GM18519 (cell line): ENCODE measurements around the gene TAS2R3.

Experiments
- ATAC-seq: cut with Tn5 transposase; IDR thresholded peaks from one replicate; pipeline ENCODE4 v1.9.1; 2021; ENCODE audit warnings: mild to moderate bottlenecking, moderate library complexity; ENCODE audit not compliant: unreplicated experiment, low FRiP score

The TAS2R3 gene

DNA sequence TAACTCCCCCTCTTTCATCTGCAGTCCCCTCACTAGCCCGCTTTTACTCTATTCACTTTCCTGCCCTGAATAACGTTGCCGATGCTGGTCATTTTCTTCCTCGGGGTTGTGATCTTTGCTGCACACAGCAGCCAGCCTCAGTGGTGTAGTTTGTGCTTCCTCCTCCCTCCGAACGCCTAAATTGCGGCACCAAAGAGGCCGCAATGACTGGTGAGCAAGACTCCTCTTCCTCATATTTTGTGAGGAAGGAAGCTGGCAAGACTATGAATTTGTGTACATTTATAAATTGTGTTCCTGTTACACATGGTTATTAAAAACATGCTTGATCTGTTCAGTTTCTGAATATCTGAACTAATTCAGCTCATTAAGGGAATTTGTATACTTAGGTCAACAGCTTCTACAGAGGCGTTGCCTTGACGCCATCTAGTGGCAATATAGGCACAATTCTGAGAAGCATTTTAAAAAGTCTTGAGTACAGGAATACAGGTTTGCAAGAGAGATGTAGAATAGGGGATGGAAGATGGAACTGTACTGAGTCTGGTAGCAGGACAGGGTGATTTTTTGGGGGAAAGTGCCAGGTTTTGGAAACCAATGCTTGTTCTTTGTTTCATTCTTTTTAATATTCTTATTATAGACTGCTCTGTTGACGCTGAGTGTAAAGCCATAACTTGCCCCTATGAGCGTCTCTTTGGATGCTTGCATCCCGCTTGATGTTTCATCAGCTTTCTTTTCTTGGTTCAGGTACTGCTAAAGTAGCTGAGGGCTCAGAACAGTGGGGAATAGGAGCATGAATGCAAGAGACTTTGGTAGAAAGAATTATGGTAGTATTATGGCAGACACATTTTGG is 22.0 kb downstream of the TAS2R3 start:
- peak; percentile 77 for ATAC-seq

DNA sequence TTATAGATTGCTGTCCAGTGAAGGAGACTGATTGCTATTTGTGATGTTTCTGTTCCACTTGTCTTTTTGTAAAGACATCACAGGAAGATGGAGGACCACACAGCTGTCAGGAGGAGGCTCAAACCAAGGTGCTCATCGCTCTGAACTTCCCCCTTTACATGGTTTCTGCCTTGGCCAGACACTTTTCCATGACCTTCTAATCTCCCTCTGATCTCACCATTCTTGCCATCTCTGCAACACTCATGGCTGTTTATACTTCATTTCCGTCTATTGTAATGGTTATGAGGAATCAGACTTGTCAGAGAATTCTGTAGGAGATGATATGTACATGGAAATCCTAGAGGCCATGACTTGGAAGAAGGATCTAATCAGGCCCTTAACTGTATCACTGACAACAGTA is 24.4 kb downstream of the TAS2R3 start:
- no peak for ATAC-seq

DNA sequence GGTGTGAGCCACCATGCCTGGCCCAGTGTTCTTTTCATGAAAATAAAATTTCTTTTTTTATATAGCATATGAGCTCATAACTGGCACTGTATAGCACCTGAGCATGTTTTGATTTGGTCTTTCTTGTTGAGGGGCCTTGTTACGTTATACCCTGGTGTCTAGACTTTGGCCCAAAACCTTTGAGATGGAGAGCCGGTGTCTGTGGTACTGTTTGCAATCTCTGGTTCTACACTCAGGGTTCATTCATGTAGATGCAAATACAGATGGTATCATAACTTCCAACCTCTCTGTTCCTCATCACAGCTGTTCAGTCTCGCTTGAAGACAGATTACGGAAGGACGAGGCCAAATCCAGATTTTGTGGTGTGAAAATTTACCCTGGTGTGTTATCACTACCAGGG is 26.0 kb downstream of the TAS2R3 start, which contains the start of gene TAS2R5:
Gene TAS2R5, plus strand, starts transcription at position 301 of the 400 bp plus-strand sequence. CDS start 145 bp downstream, outside the sequence.
- no peak for ATAC-seq

DNA sequence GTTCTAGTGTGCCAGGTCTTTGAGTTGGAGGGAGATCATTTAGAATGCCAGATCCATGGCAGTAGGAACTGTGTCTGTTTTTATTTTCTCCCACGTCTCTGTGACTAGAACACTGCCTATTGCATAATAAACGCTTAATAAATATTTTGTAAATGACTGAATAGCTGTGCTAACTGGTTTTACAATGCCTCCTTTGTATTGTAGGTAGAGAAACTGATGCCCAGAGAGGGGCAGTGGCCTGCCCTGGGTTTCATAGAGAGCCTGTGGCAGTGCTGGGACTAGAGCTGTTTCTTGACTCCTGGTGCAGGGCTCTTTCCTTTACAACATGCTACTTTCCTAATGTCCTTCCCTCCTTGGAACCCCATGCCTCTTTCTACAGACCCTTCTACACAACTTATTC is 28.6 kb downstream of the TAS2R3 start:
- no peak for ATAC-seq
